Measurements from ENCODE around the gene OR13J1.

DNA sequence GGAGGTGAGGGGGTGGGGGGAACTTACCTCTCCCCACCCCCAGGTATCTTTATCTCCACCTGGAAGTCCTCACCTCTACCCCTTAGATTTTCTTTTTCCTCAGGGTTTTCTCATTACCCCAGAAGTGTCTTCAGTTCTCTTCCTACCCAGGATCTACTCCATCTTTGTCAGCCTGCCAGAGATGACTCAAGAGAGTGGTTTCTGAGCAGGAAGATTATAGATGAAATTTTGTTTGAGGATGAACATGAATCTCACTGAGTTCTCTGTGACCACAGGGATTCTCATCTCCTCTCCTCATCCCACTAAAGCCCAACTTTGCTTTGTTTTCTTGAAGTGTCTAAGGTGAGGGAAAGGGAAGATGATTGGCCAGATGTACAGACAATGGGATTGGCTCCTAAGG is 50.1 kb downstream of the OR13J1 start:
- TF ChIP-seq POLR2A (IDR thresholded peaks at IDR 0.05; ENCODE audit: low read depth, low read length) = no peak
- TF ChIP-seq TAF1 (IDR thresholded peaks at IDR 0.05; ENCODE audit: borderline replicate concordance, low read depth, low read length) = no peak
